H7 (cell line): ENCODE data around the gene CRLF3. TPM values are rescaled to one million over a fixed set of nuclear protein-coding genes. Genes with fewer than 3 reads are reported as not detected.
"Not testable (repeated sequence)": the region's sequence is repeated elsewhere in the genome, so short reads cannot be mapped to it uniquely, and the experiment has no call there.

Source experiments
- DNase-seq: peaks from one replicate; pipeline ENCODE4 v3.0.0; 2012
- H3K27me3 ChIP-seq: 2 replicates; pipeline ENCODE4 v1.6.0; 2011; ENCODE audit warnings: mild to moderate bottlenecking, low read length; ENCODE audit not compliant: control insufficient read depth, insufficient read depth
- H3K36me3 ChIP-seq: replicated peaks from 2 replicates; pipeline ENCODE4 v1.5.1; 2011; ENCODE audit warnings: low read length; ENCODE audit not compliant: control insufficient read depth, insufficient read depth
- H3K4me3 ChIP-seq: 2 replicates; pipeline ENCODE4 v1.5.1; 2011; ENCODE audit warnings: low read depth, mild to moderate bottlenecking, control low read depth, low read length, moderate library complexity; ENCODE audit not compliant: insufficient read depth
- total RNA-seq: library from RNA; depleted of rRNA; stranded (reverse); fragments of >200 nt; shearing (Covaris generic); gene quantifications from 2 replicates; pipeline ENCODE4 v1.2.3, GENCODE V29; 2014; rRNA removed

Gene CRLF3
- total RNA-seq, 1 experiment from 2014 or later, result 18.4 TPM

DNA sequence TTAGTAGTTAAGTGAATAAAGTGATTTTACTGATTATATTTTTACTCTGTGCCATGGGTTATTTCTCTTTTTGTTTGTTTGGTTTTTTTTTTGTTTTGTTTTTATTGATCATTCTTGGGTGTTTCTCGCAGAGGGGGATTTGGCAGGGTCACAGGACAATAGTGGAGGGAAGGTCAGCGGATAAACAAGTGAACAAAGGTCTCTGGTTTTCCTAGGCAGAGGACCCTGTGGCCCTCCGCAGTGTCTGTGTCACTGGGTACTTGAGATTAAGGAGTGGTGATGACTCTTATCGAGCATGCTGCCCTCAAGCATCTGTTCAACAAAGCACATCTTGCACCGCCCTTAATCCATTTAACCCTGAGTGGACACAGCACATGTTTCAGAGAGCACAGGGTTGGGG is 88.8 kb downstream of the CRLF3 start:
- not testable (repeated sequence) for H3K36me3 ChIP-seq, H3K27me3 ChIP-seq, H3K4me3 ChIP-seq, DNase-seq

DNA sequence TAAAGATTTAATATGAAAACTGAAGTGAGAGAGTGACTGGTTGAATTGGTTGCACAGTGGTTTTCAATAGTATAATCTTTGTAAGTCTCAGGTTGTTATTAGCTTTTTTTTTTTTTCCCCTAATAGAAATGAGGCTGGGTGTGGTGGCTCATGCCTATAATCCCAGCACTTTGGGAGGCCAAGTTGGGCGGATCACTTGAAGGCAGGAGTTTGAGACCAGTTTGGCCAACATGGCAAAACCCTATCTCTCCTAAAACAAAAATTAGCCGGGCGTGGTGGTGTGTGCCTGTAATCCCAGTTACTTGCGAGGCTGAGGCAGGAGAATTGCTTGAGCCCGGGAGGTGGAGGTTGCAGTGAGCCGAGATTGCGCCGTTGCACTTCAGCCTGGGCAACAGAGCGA is 89.3 kb downstream of the CRLF3 start:
- H3K27me3 ChIP-seq, H3K36me3 ChIP-seq, H3K4me3 ChIP-seq, DNase-seq: not testable (repeated sequence)

DNA sequence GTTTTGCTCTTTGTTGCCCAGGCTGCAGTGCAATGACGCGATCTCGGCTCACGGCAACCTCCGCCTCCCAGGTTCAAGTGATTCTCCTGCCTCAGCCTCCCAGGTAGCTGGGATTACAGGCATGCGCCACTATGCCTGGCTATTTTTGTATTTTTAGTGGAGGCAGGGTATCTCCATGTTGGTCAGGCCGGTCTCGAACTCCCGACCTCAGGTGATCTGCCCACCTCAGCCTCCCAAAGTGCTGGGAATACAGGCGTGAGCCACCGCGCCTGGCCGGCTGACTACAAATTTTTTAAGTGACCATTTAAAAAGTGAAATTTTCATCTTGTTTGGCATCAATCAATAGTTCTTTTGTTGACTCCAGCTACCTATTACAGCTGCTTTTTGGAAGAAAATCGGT is 90.3 kb downstream of the CRLF3 start:
- not testable (repeated sequence) for DNase-seq, H3K36me3 ChIP-seq, H3K4me3 ChIP-seq, H3K27me3 ChIP-seq

Other genes starting within 250 kb of the CRLF3 start
- 7.7 and 14.3 TPM in 2 replicates for gene ATAD5, start 7.3 kb upstream of the CRLF3 start, total RNA-seq
- gene TEFM, start 81.5 kb upstream of the CRLF3 start, total RNA-seq, result 11.9 and 16.3 TPM in 2 replicates
- gene ADAP2, start 97.3 kb upstream of the CRLF3 start, total RNA-seq, result 0.96 and 1.3 TPM in 2 replicates
- 9.8 and 14.9 TPM in 2 replicates for gene RNF135, start 146.3 kb upstream of the CRLF3 start, total RNA-seq